ENCODE results near the gene OR2T34. TPM values are rescaled to one million over a fixed set of nuclear protein-coding genes. Genes with fewer than 3 reads are reported as not detected.
"Not testable (repeated sequence)": the region's sequence is repeated elsewhere in the genome, so short reads cannot be mapped to it uniquely, and the experiment has no call there.

Gene OR2T34
- total RNA-seq, 1 experiment from 2014 or later: not detected

DNA sequence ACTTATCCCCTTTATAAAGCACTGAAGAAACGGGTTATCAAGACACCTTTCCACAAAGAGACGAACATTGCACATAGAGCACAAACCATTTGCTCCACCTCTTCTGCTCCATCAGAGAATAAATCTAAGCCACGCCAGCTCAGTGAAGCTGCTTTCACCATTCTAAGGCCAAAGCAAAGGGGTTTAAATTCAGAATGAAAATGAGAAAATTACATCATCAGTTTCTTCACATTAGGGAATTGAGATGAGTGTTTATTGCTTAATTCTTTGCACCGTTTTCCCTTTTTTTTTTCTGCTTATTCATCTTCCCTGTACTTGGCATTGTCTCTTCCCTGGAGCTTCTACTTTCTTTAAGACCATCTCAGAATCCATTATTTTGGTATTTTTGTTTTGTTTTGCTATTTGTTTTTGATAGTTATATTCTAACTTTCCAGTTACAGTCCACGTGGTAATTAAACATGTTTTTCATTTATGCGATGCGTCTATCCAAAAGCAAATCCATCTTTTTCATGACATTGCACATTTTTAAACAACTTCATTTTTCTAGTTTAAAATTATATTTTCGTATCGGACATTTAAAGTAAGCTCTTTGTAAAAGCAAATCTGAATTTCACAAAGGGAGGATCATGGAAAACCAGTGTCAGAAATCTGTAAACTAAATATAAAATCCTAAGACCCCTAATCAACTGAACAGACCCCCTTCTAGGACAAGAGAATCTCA lies 1.9 kb upstream of the OR2T34 start:
- H3K4me3 ChIP-seq (ENCODE audit: insufficient read depth, low read depth, low read length): no peak overlapping the region
- no peak for DNase-seq
- no peaks in the 10 kb centered on the region for H3K36me3 ChIP-seq (replicated peaks; ENCODE audit: control insufficient read depth, insufficient read depth, low read length)
- no peaks in the 10 kb centered on the region for H3K27me3 ChIP-seq (ENCODE audit: control insufficient read depth, insufficient read depth, low read length)

DNA sequence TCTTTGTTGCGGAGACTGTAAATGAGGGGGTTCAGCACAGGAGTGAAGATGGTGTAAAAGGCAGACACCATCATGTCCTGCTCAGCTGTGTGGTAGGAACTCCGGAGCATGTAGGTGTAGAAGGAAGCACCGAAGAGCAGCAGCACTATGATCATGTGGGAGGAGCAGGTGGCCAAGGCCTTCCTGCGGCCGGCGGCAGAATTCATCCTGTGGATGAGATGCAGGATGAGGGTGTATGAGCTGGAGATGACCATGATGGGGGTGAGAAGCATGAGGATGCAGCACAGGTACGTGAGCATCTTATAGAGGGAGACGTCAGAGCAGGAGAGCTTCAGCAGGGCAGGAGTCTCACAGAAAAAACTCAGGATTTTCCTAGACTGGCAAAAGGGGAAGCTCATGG lies 701 bp downstream of the OR2T34 start:
- H3K4me3 ChIP-seq (ENCODE audit: insufficient read depth, low read depth, low read length); H3K36me3 ChIP-seq (replicated peaks; ENCODE audit: control insufficient read depth, insufficient read depth, low read length); DNase-seq; H3K27me3 ChIP-seq (ENCODE audit: control insufficient read depth, insufficient read depth, low read length): not testable (repeated sequence)

DNA sequence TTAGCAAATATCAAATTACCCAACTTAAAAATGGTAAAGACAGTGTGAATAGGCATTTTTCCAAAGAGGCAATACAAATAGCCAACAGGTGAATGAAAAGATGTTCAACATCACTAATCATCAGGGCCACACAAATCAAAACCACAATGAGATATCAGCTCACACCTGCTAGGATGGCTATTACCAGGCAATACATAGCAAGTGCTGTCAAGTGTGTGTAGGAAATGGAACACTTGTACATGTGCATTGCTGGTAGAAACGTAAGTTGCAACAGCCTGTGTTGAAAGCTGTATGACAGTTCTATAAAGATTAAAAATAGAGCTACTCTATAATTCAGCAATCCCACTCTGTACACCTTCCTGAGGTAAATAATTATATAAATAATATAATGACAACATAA lies 2.5 kb downstream of the OR2T34 start:
- DNase-seq; H3K27me3 ChIP-seq (ENCODE audit: control insufficient read depth, insufficient read depth, low read length); H3K36me3 ChIP-seq (replicated peaks; ENCODE audit: control insufficient read depth, insufficient read depth, low read length); H3K4me3 ChIP-seq (ENCODE audit: insufficient read depth, low read depth, low read length): not testable (repeated sequence)

DNA sequence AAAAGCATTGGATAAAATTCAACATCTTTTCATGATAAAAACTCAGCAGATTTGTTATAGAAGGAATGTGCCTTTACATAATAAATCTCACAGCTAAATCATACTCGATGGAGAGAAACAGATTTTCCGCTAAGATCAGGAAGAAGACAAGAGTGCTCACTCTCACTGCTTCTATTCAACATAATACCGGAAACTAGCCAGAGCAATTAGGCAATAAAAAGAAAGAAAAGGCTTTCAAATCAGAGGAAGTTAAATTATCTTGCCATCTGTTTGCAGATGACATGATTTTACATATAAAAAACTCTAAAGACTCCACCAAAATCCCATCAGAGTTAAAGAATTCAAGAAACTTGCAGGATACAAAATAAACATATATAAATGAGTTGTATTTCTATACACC lies 3.7 kb downstream of the OR2T34 start:
- DNase-seq; H3K4me3 ChIP-seq (ENCODE audit: insufficient read depth, low read depth, low read length); H3K27me3 ChIP-seq (ENCODE audit: control insufficient read depth, insufficient read depth, low read length); H3K36me3 ChIP-seq (replicated peaks; ENCODE audit: control insufficient read depth, insufficient read depth, low read length): not testable (repeated sequence)

DNA sequence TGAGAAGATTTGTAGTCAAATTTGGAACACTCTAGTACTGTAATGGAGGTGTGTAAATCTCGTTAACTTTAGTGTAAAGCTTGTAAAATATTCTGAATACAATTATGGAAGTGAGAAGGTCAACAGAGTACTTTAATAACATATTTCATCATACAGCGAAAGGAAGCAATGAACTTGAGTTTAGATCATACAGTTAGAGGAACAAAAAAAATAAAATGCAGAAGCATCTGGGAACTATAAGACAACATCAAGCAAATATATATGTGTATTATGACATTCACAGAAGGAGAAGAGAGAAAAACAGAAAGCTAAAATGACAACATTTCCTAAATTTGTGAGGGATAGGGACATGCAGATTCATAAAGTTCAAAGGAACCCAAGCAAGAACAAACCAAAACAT lies 5.5 kb downstream of the OR2T34 start:
- not testable (repeated sequence) for H3K27me3 ChIP-seq (ENCODE audit: control insufficient read depth, insufficient read depth, low read length); DNase-seq; H3K4me3 ChIP-seq (ENCODE audit: insufficient read depth, low read depth, low read length); H3K36me3 ChIP-seq (replicated peaks; ENCODE audit: control insufficient read depth, insufficient read depth, low read length)

DNA sequence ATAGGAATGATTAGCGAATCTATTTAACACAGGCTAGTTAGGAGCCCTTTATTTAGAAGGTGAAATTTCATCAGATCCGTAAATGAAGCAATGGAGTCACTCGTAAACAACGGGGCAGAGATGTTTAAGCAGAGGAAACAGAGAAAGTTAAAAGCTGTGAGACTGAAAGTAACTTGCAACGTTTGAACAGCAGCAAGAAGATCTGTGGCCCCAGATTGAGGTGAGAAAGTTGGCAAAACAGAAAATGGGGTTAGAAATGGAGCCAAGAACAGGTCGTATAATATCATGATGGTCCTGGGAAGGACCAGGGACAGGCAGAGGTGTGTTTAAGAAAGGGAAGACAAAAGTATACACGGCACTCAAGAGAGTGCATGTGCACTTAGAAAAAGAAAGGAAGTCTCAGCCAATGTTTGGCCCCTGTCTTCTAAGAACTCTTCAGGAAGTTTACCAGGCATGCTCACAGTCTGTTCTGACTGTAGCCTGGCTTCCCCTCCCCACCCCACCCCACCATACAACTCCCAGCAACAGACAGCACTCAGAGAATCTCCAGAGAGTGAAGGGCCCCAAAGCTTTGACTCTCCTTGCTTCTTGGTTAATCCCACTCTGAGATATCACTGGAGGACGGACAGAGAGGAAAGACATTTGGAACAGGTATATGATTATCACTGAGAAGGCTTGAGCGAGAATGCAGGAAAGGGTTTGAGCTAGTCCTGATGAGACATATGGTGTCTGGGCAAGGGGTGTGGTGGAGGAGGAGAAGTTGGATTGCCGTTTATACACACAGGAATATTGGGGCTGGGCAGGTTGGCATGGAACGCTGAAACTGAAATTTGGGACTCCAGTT lies 8.8 kb downstream of the OR2T34 start:
- not testable (repeated sequence) for H3K36me3 ChIP-seq (replicated peaks; ENCODE audit: control insufficient read depth, insufficient read depth, low read length)

DNA sequence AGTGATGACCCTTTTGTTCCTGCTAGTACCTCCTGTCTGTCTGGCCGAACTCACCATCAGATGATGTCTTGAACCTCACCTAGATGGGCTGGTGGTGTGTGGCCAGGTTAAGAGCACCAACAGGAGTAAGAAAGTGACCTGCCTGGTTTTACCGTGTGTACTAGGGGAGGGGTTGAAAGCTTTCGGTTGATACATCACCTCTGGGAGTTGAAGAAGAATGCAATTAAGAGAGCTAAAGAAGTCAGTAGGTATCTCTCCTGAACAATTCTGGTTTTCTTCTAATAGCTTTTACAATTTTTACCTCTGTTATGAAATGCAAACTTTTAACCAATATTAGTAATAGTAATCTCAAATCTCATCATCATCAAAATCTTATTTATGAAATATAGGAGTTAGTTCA lies 11.9 kb downstream of the OR2T34 start, which contains the start of gene OR2T29:
OR2T29 (minus strand) TSS at position 101 of the 400 bp plus-strand sequence. CDS start 3,281 bp downstream, outside the sequence.
- H3K27me3 ChIP-seq (ENCODE audit: control insufficient read depth, insufficient read depth, low read length); DNase-seq; H3K4me3 ChIP-seq (ENCODE audit: insufficient read depth, low read depth, low read length); H3K36me3 ChIP-seq (replicated peaks; ENCODE audit: control insufficient read depth, insufficient read depth, low read length): not testable (repeated sequence)

More for the DNA sequence above, 8.8 kb downstream of the OR2T34 start:
- not testable (repeated sequence) for DNase-seq; H3K27me3 ChIP-seq (ENCODE audit: control insufficient read depth, insufficient read depth, low read length); H3K4me3 ChIP-seq (ENCODE audit: insufficient read depth, low read depth, low read length)

DNA sequence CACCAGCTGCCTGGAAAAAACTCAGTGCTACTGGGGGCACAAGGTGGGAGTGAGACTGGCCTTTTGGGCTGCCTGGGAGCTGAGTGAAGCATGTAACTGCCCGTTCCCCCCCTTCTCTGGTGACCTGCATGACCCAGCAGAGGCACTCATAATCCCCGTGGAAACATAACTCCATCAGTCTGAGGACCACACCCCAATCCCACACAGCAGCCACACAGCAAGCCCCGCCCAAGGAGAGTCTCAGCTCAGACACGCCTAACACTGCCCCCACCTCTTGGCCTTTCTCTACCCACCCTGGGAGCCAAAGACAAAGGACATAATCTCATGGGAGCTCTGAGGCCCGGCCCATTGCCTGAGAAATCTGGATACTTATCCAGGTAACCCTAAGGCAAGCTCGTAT lies 23.5 kb downstream of the OR2T34 start:
- not testable (repeated sequence) for H3K27me3 ChIP-seq (ENCODE audit: control insufficient read depth, insufficient read depth, low read length); H3K4me3 ChIP-seq (ENCODE audit: insufficient read depth, low read depth, low read length); H3K36me3 ChIP-seq (replicated peaks; ENCODE audit: control insufficient read depth, insufficient read depth, low read length); DNase-seq

DNA sequence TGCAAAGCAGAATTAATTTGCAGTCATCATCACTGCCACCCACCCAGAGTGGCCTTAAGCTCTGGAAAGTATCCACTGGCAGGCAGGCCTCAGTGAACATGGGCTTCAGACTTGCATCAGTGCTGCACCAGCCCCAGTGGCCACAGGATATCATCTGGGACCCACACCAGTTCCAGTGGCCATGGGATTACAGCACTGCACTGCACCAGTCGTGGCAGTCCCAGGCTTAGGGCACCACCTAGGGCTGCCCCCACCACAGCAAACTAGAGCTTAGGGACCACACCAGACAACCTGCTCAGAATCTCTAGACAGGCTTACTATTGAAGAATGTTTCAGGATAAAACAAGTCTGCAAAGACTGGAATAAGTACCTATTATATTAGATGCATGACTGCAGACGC lies 27.2 kb downstream of the OR2T34 start:
- DNase-seq; H3K36me3 ChIP-seq (replicated peaks; ENCODE audit: control insufficient read depth, insufficient read depth, low read length); H3K4me3 ChIP-seq (ENCODE audit: insufficient read depth, low read depth, low read length); H3K27me3 ChIP-seq (ENCODE audit: control insufficient read depth, insufficient read depth, low read length): not testable (repeated sequence)

DNA sequence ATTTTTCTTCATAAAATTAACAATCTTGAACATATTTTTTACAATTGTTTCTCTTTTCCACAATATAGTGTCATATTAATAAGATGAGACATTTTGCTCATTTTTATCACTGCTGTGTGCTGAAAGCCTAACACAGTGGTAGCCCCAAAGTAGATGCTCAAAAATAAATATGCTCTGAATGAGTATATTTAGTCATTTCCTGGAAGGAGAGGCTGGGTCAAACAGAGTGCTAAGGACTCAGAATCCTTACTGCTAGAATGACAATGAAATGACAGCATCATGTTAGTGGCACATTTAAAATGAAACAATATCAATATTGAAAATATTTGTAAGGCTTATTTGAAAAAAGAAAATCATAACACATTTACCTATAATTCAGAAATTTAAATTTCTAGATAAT lies 37.1 kb downstream of the OR2T34 start:
- H3K36me3 ChIP-seq (replicated peaks; ENCODE audit: control insufficient read depth, insufficient read depth, low read length); DNase-seq; H3K27me3 ChIP-seq (ENCODE audit: control insufficient read depth, insufficient read depth, low read length); H3K4me3 ChIP-seq (ENCODE audit: insufficient read depth, low read depth, low read length): not testable (repeated sequence)

Other genes with a start within 250 kb of the OR2T34 start
- gene OR14C36, start 226.0 kb downstream of the OR2T34 start, total RNA-seq (2014; rRNA removed; shearing (Covaris generic)): not detected in 2 replicates
- gene OR2T4, start 213.1 kb downstream of the OR2T34 start, total RNA-seq (2014; rRNA removed; shearing (Covaris generic)): not detected in 2 replicates
- not detected in 2 replicates for gene OR2T6, start 199.0 kb downstream of the OR2T34 start, total RNA-seq (2014; rRNA removed; shearing (Covaris generic))
- not detected in 2 replicates for gene OR2T1, start 171.7 kb downstream of the OR2T34 start, total RNA-seq (2014; rRNA removed; shearing (Covaris generic))
- gene OR2T2, start 129.1 kb downstream of the OR2T34 start, total RNA-seq (2014; rRNA removed; shearing (Covaris generic)): not detected in 2 replicates
- gene OR2T3, start 101.4 kb downstream of the OR2T34 start, total RNA-seq (2014; rRNA removed; shearing (Covaris generic)): not detected in 2 replicates
- not detected in 2 replicates for gene OR2T5, start 86.2 kb downstream of the OR2T34 start, total RNA-seq (2014; rRNA removed; shearing (Covaris generic))
- not detected in 2 replicates for gene OR2G6, start 66.7 kb downstream of the OR2T34 start, total RNA-seq (2014; rRNA removed; shearing (Covaris generic))
- gene OR2T29, start 12.0 kb downstream of the OR2T34 start, total RNA-seq (2014; rRNA removed; shearing (Covaris generic)): not detected in 2 replicates
- gene OR2T10, start 22.9 kb upstream of the OR2T34 start, total RNA-seq (2014; rRNA removed; shearing (Covaris generic)): not detected in 2 replicates
- not detected in 2 replicates for gene OR2T11, start 60.3 kb upstream of the OR2T34 start, total RNA-seq (2014; rRNA removed; shearing (Covaris generic))
- not detected in 2 replicates for gene OR2T35, start 70.5 kb upstream of the OR2T34 start, total RNA-seq (2014; rRNA removed; shearing (Covaris generic))
- not detected in 2 replicates for gene OR2T27, start 80.8 kb upstream of the OR2T34 start, total RNA-seq (2014; rRNA removed; shearing (Covaris generic))
- not detected in 2 replicates for gene OR14I1, start 128.0 kb upstream of the OR2T34 start, total RNA-seq (2014; rRNA removed; shearing (Covaris generic))
- not detected in 2 replicates for gene LYPD8, start 181.0 kb upstream of the OR2T34 start, total RNA-seq (2014; rRNA removed; shearing (Covaris generic))

All from H7 (cell line).